ENCODE results near the gene MCOLN2. TPM values are rescaled to one million over a fixed set of nuclear protein-coding genes. Genes with fewer than 3 reads are reported as not detected.
"Not testable (repeated sequence)": the region's sequence is repeated elsewhere in the genome, so short reads cannot be mapped to it uniquely, and the experiment has no call there.

MCOLN2 gene
- total RNA-seq, 8 experiments from 2014 or later: 0.13 to 2.5 (median 0.36) TPM; not detected in 1

GRCh38 chr1:84930831-84931230 is 66.1 kb downstream of the MCOLN2 start:
- 56 to 100% (median 90%) methylated on average over 1 to 2 of the region's 2 CpGs; no CpG with 5 or more reads in 3 of the 10 experiments for WGBS, 10 experiments
- Histone ChIP-seq H3K4me1 (replicated peaks in 1 of 2) (peaks cover 2 to 12% of the 10 kb centered on the region in 2 donors), H3K27ac (no peak overlapping the region), H3K4me3 (no peak overlapping the region)
- no peak for ATAC-seq (replicated peaks in 6 of 8)
- in situ Hi-C loops (cut with MboI; ENCODE audit: low pct_unique_long_range_greater_than_20kb in 2 of 9, low sequenced_read_pairs in 9 of 9, unreplicated experiment in 9 of 9): loop anchor here in 5 of 9 experiments (10.0 to 25.0 kb wide), 7 partner anchors 156 to 1019 kb away; partner anchors contain the start of genes C1orf52 (in 2 of the 5) and RPF1 (in 1 of the 5)

- Histone ChIP-seq H3K27ac (no peak overlapping the region), H3K4me3 (no peak overlapping the region), H3K4me1 (replicated peaks in 1 of 2) (peaks cover 0 to 7% of the 10 kb centered on the region in 2 donors)
- 20 to 90% (median 84%) methylated on average over 1 to 4 of the region's 4 CpGs; no CpG with 5 or more reads in 2 of the 10 experiments for WGBS, 10 experiments
- no peak for ATAC-seq (replicated peaks in 6 of 8)
- in situ Hi-C loops (cut with MboI; ENCODE audit: low pct_unique_long_range_greater_than_20kb in 2 of 9, low sequenced_read_pairs in 9 of 9, unreplicated experiment in 9 of 9): loop anchor here in 5 of 9 experiments (10.0 to 25.0 kb wide), 7 partner anchors 156 to 1018 kb away; partner anchors contain the start of genes C1orf52 (in 2 of the 5) and RPF1 (in 1 of the 5)
These were observed 66.6 kb downstream of the MCOLN2 start for GRCh38 chr1:84930329-84930728.

GRCh38 chr1:84929581-84929980 is 67.3 kb downstream of the MCOLN2 start:
- ATAC-seq (replicated peaks in 6 of 8): no peak
- Histone ChIP-seq H3K4me3 (no peak overlapping the region), H3K27ac (no peak overlapping the region), H3K4me1 (replicated peaks in 1 of 2) (peaks cover 0 to 2% of the 10 kb centered on the region in 2 donors)
- in situ Hi-C loops (cut with MboI; ENCODE audit: low pct_unique_long_range_greater_than_20kb in 2 of 9, low sequenced_read_pairs in 9 of 9, unreplicated experiment in 9 of 9): loop anchor here in 5 of 9 experiments (25.0 kb wide), 6 partner anchors 292 to 1017 kb away; partner anchors contain the start of genes C1orf52 (in 2 of the 5) and RPF1 (in 1 of the 5)
- 0 to 82% (median 50%) methylated on average over 1 of the region's 1 CpG; no CpG with 5 or more reads in 1 of the 10 experiments for WGBS, 10 experiments

GRCh38 chr1:84928979-84929378 is 67.9 kb downstream of the MCOLN2 start:
- Histone ChIP-seq H3K27ac (no peak overlapping the region), H3K4me3 (no peak overlapping the region), H3K4me1 (replicated peaks in 1 of 2) (peaks cover 0 to 2% of the 10 kb centered on the region in 2 donors)
- 30 to 96% (median 64%) methylated on average over 1 to 4 of the region's 4 CpGs for WGBS, 10 experiments
- in situ Hi-C loops (cut with MboI; ENCODE audit: low pct_unique_long_range_greater_than_20kb in 2 of 9, low sequenced_read_pairs in 9 of 9, unreplicated experiment in 9 of 9): loop anchor here in 5 of 9 experiments (25.0 kb wide), 6 partner anchors 292 to 1017 kb away; partner anchors contain the start of genes C1orf52 (in 2 of the 5) and RPF1 (in 1 of the 5)
- ATAC-seq (replicated peaks in 6 of 8): no peak

- WGBS, 10 experiments: 18 to 100% (median 80%) methylated on average over 1 to 3 of the region's 3 CpGs; no CpG with 5 or more reads in 2 of the 10 experiments
- in situ Hi-C loops (cut with MboI; ENCODE audit: low pct_unique_long_range_greater_than_20kb in 2 of 9, low sequenced_read_pairs in 9 of 9, unreplicated experiment in 9 of 9): no loop called here
- Histone ChIP-seq H3K4me1 (replicated peaks in 1 of 2) (peaks cover 3 to 17% of the 10 kb centered on the region in 2 donors), H3K27ac (no peak overlapping the region), H3K4me3 (no peak overlapping the region)
- ATAC-seq (replicated peaks in 6 of 8): no peak
These were observed 73.6 kb downstream of the MCOLN2 start for GRCh38 chr1:84923317-84923716.

- H3K4me3 ChIP-seq: no peak overlapping the region
- in situ Hi-C loops (cut with MboI; ENCODE audit: low pct_unique_long_range_greater_than_20kb in 2 of 9, low sequenced_read_pairs in 9 of 9, unreplicated experiment in 9 of 9): no loop called here
- peaks cover 3 to 20% of the 10 kb centered on the region in 2 donors for H3K4me1 ChIP-seq (replicated peaks in 1 of 2)
- no peak for ATAC-seq (replicated peaks in 6 of 8)
- no peak overlapping the region for H3K27ac ChIP-seq
- WGBS, 10 experiments: 17 to 100% (median 89%) methylated on average over 1 of the region's 1 CpG; no CpG with 5 or more reads in 3 of the 10 experiments
These were observed 76.8 kb downstream of the MCOLN2 start for GRCh38 chr1:84920159-84920558.

GRCh38 chr1:84919461-84919970 is 77.4 kb downstream of the MCOLN2 start:
- 23 to 63% (median 49%) methylated on average over 1 to 4 of the region's 4 CpGs; no CpG with 5 or more reads in 1 of the 10 experiments for WGBS, 10 experiments

GRCh38 chr1:84918726-84919336 is 78.1 kb downstream of the MCOLN2 start:
- peak in 5 of 8 experiments; percentile 73 to 98 (median 91) for ATAC-seq (replicated peaks in 6 of 8)
- no peak overlapping the region for H3K27ac ChIP-seq
- H3K4me1 ChIP-seq (replicated peaks in 1 of 2): peaks cover 3 to 21% of the 10 kb centered on the region in 2 donors
- H3K4me3 ChIP-seq: no peak overlapping the region
- WGBS, 10 experiments: 7 to 56% (median 44%) methylated on average over 3 to 5 of the region's 5 CpGs; no CpG with 5 or more reads in 2 of the 10 experiments
- in situ Hi-C loops (cut with MboI; ENCODE audit: low pct_unique_long_range_greater_than_20kb in 2 of 9, low sequenced_read_pairs in 9 of 9, unreplicated experiment in 9 of 9): no loop called here

More at GRCh38 chr1:84919461-84919970, 77.4 kb downstream of the MCOLN2 start:
- in situ Hi-C loops (cut with MboI; ENCODE audit: low pct_unique_long_range_greater_than_20kb in 2 of 9, low sequenced_read_pairs in 9 of 9, unreplicated experiment in 9 of 9): no loop called here
- no peak overlapping the region for H3K27ac ChIP-seq
- H3K4me3 ChIP-seq: no peak overlapping the region
- ATAC-seq (replicated peaks in 6 of 8): no peak
- peaks cover 3 to 20% of the 10 kb centered on the region in 2 donors for H3K4me1 ChIP-seq (replicated peaks in 1 of 2)

GRCh38 chr1:84916897-84917296 is 80.0 kb downstream of the MCOLN2 start:
- H3K27ac ChIP-seq: no peak overlapping the region
- WGBS, 10 experiments: 33 to 100% (median 42%) methylated on average over 1 to 2 of the region's 4 CpGs; no CpG with 5 or more reads in 7 of the 10 experiments
- no peak for ATAC-seq (replicated peaks in 6 of 8)
- H3K4me3 ChIP-seq: no peak overlapping the region
- H3K4me1 ChIP-seq (replicated peaks in 1 of 2): peaks cover 7 to 33% of the 10 kb centered on the region in 2 donors
- in situ Hi-C loops (cut with MboI; ENCODE audit: low pct_unique_long_range_greater_than_20kb in 2 of 9, low sequenced_read_pairs in 9 of 9, unreplicated experiment in 9 of 9): no loop called here

- peak in 5 of 8 experiments; percentile 26 to 78 (median 51) for ATAC-seq (replicated peaks in 6 of 8)
- H3K27ac ChIP-seq: no peak overlapping the region
- H3K4me1 ChIP-seq (replicated peaks in 1 of 2): peaks cover 4 to 18% of the 10 kb centered on the region in 2 donors
- H3K4me3 ChIP-seq: no peak overlapping the region
- WGBS, 10 experiments: 27 to 90% (median 61%) methylated on average over 3 to 4 of the region's 4 CpGs
- in situ Hi-C loops (cut with MboI; ENCODE audit: low pct_unique_long_range_greater_than_20kb in 2 of 9, low sequenced_read_pairs in 9 of 9, unreplicated experiment in 9 of 9): no loop called here
These were observed 83.4 kb downstream of the MCOLN2 start for GRCh38 chr1:84913555-84913892.

- Histone ChIP-seq H3K27ac (no peak overlapping the region), H3K4me3 (no peak overlapping the region), H3K4me1 (replicated peaks in 1 of 2) (peaks cover 4 to 13% of the 10 kb centered on the region in 2 donors)
- 43 to 100% (median 85%) methylated on average over 1 to 3 of the region's 3 CpGs for WGBS, 10 experiments
- peak in 1 of 8 experiments; percentile 53 for ATAC-seq (replicated peaks in 6 of 8)
- in situ Hi-C loops (cut with MboI; ENCODE audit: low pct_unique_long_range_greater_than_20kb in 2 of 9, low sequenced_read_pairs in 9 of 9, unreplicated experiment in 9 of 9): no loop called here
These were observed 84.0 kb downstream of the MCOLN2 start for GRCh38 chr1:84912726-84913554.

- H3K4me3 ChIP-seq; ATAC-seq (replicated peaks in 6 of 8); in situ Hi-C loops (cut with MboI; ENCODE audit: low pct_unique_long_range_greater_than_20kb in 2 of 9, low sequenced_read_pairs in 9 of 9, unreplicated experiment in 9 of 9); H3K27ac ChIP-seq: not testable (repeated sequence)
- H3K4me1 ChIP-seq (replicated peaks in 1 of 2): peaks cover 4 to 12% of the 10 kb centered on the region in 2 donors
- 30 to 90% (median 82%) methylated on average over 2 to 4 of the region's 4 CpGs; no CpG with 5 or more reads in 2 of the 10 experiments for WGBS, 10 experiments
These were observed 88.0 kb downstream of the MCOLN2 start for GRCh38 chr1:84908746-84909464.
